HFF-Myc (cell line): ENCODE results near the gene HPS3.

Experiments used
- DNase-seq: peaks from one replicate; pipeline ENCODE4 v3.0.0-alpha.2; 2011; ENCODE audit warnings: low read depth; ENCODE audit errors: extremely low read depth
- H3K4me3 ChIP-seq: replicated peaks from 2 replicates; pipeline ENCODE4 v1.5.1; 2011; ENCODE audit warnings: low read depth, mild to moderate bottlenecking, control low read depth, low read length
- TF ChIP-seq, protein P1 (sequence below): IDR thresholded peaks from 2 replicates; pipeline ENCODE4 v1.5.1; 2012; ENCODE audit warnings: mild to moderate bottlenecking, low read depth, low read length, control low read depth; ENCODE audit errors: missing control alignments

HPS3 gene

GRCh38 chr3:149162007-149162406 is 32.6 kb downstream of the HPS3 start:
- DNase-seq = no peak
- no peak overlapping the region for H3K4me3 ChIP-seq
- TF ChIP-seq, protein P1, sequence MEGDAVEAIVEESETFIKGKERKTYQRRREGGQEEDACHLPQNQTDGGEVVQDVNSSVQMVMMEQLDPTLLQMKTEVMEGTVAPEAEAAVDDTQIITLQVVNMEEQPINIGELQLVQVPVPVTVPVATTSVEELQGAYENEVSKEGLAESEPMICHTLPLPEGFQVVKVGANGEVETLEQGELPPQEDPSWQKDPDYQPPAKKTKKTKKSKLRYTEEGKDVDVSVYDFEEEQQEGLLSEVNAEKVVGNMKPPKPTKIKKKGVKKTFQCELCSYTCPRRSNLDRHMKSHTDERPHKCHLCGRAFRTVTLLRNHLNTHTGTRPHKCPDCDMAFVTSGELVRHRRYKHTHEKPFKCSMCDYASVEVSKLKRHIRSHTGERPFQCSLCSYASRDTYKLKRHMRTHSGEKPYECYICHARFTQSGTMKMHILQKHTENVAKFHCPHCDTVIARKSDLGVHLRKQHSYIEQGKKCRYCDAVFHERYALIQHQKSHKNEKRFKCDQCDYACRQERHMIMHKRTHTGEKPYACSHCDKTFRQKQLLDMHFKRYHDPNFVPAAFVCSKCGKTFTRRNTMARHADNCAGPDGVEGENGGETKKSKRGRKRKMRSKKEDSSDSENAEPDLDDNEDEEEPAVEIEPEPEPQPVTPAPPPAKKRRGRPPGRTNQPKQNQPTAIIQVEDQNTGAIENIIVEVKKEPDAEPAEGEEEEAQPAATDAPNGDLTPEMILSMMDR = no peak

DNA sequence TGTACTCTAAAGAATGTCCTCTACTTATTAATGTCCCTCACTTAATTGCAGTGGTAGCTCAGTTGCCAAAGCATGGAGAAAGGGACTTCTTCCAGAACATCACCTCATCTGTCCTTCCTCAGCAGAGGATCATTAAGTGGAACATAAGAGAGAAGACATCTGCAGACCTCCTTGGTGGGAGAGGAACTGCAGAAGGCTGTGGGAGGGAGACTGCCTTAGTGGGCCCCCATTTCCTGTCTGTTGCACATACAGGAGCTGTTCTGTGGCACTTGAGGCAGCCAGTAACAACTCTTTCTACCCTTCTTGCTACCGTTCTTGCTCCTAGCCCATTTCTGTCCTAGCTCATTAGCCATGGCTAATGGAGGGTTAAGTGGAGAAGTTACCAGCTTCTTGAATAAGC is 33.6 kb downstream of the HPS3 start:
- DNase-seq = no peak
- TF ChIP-seq, protein P1 = no peak
- H3K4me3 ChIP-seq = no peak overlapping the region

- DNase-seq = no peak
- H3K4me3 ChIP-seq = no peak overlapping the region
These were observed 38.5 kb downstream of the HPS3 start for GRCh38 chr3:149167898-149168297.

GRCh38 chr3:149170672-149171071 is 41.2 kb downstream of the HPS3 start:
- DNase-seq = no peak
- TF ChIP-seq, protein P1 = no peak
- no peak overlapping the region for H3K4me3 ChIP-seq

More at GRCh38 chr3:149167898-149168297, 38.5 kb downstream of the HPS3 start:
- TF ChIP-seq, protein P1 = no peak

- TF ChIP-seq, protein P1 = no peak
- no peak overlapping the region for H3K4me3 ChIP-seq
- no peak for DNase-seq
These were observed 45.5 kb downstream of the HPS3 start for GRCh38 chr3:149174901-149175300.

DNA sequence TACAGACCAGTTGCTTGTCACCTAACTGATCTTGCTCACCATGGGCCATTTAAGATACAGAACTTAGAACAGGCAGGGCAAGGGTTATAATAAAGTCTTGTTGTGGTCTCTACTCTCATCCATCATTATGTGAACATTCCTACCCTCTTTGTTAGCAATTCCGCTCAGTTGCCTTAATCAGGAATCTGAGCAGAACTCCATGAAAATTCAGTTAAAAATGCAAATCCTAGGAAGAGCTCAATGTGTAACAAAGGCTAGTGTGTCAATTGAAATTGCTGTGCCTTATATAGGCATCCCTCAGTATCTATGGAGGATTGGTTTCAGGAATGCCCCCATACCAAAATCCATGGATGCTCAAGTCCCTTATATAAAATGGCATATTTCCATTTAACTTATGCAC is 47.7 kb downstream of the HPS3 start:
- TF ChIP-seq, protein P1 = no peak
- H3K4me3 ChIP-seq = no peak overlapping the region
- DNase-seq = no peak

GRCh38 chr3:149179220-149179619 is 49.8 kb downstream of the HPS3 start:
- TF ChIP-seq, protein P1 = no peak
- no peak overlapping the region for H3K4me3 ChIP-seq
- DNase-seq = no peak
